Panc1 (cell line): Measurements from ENCODE around the gene PLB1.

ENCODE experiments used
- POLR2AphosphoS5 ChIP-seq: IDR thresholded peaks from 2 replicates; pipeline ENCODE4 v1.6.1; 2012; ENCODE audit warnings: mild to moderate bottlenecking, low read depth, low read length, moderate library complexity
- TF ChIP-seq, protein P1 (sequence below): fragments of 450-650 bp; IDR thresholded peaks from 2 replicates; pipeline ENCODE4 v1.5.1; 2017; ENCODE audit warnings: mild to moderate bottlenecking

- TF ChIP-seq, protein P1, sequence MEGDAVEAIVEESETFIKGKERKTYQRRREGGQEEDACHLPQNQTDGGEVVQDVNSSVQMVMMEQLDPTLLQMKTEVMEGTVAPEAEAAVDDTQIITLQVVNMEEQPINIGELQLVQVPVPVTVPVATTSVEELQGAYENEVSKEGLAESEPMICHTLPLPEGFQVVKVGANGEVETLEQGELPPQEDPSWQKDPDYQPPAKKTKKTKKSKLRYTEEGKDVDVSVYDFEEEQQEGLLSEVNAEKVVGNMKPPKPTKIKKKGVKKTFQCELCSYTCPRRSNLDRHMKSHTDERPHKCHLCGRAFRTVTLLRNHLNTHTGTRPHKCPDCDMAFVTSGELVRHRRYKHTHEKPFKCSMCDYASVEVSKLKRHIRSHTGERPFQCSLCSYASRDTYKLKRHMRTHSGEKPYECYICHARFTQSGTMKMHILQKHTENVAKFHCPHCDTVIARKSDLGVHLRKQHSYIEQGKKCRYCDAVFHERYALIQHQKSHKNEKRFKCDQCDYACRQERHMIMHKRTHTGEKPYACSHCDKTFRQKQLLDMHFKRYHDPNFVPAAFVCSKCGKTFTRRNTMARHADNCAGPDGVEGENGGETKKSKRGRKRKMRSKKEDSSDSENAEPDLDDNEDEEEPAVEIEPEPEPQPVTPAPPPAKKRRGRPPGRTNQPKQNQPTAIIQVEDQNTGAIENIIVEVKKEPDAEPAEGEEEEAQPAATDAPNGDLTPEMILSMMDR, result no peak
- no peak for TF ChIP-seq POLR2AphosphoS5
Measured at GRCh38 chr2:28612131-28612812, 116.4 kb downstream of the PLB1 start.
